CD4-positive, alpha-beta T cell (primary cell): ENCODE measurements around the gene PTPRD. TPM values are rescaled to one million over a fixed set of nuclear protein-coding genes. Genes with fewer than 3 reads are reported as not detected.

ENCODE experiments used
- ATAC-seq: fragments of 200-7000 bp; cut with Tn5 transposase; one replicate; pipeline ENCODE4 v1.10.0; 2022; ENCODE audit warnings: mild to moderate bottlenecking; ENCODE audit not compliant: poor library complexity
- CTCF ChIA-PET: fragments of 350-600 bp; sonication (Branson Sonifier 250); formaldehyde crosslinking; loops from one replicate; lab custom pipeline; 2021; ENCODE audit warnings: antibody characterized with exemption, inconsistent platforms; lab: Charles Lee
- POLR2A ChIA-PET: fragments of 350-600 bp; sonication (Branson Sonifier 250); formaldehyde crosslinking; loops from one replicate; lab custom pipeline; 2021; ENCODE audit warnings: antibody characterized with exemption, inconsistent platforms; lab: Charles Lee
- DNase-seq, 14 experiments: peaks; one replicate each; pipeline ENCODE4 v3.0.0-alpha.2; 2013 to 2020; ENCODE audit warnings: mixed read lengths in 2 of 14
- H3K27ac ChIP-seq, 2 donors: one replicate each; pipeline versions ENCODE4 v1.5.1 to v1.7.0; 2013; ENCODE audit warnings: low read length in 2 of 2, low read depth in 1 of 2, mild to moderate bottlenecking in 1 of 2
- H3K27me3 ChIP-seq, 2 experiments: 1 replicate in 1 of 2; 2 replicates in 1 of 2; pipeline versions ENCODE4 v1.6.1 to v1.7.0; 2013; ENCODE audit warnings: low read length in 2 of 2, control low read depth in 1 of 2, mild to moderate bottlenecking in 1 of 2, moderate library complexity in 1 of 2; ENCODE audit not compliant: insufficient read depth in 2 of 2, control insufficient read depth in 1 of 2
- H3K36me3 ChIP-seq: one replicate; pipeline ENCODE4 v1.6.1; 2013; ENCODE audit warnings: low read length, control low read depth; ENCODE audit not compliant: insufficient read depth
- H3K4me1 ChIP-seq: one replicate; pipeline ENCODE4 v1.6.1; 2013; ENCODE audit warnings: low read length, control low read depth; ENCODE audit not compliant: insufficient read depth
- H3K4me3 ChIP-seq: one replicate; pipeline ENCODE4 v1.5.1; 2013; ENCODE audit warnings: mild to moderate bottlenecking, low read length, moderate library complexity
- H3K9me3 ChIP-seq, 2 experiments: 1 replicate in 1 of 2; 2 replicates in 1 of 2; pipeline versions ENCODE4 v1.6.1 to v1.7.0; 2013; ENCODE audit warnings: low read length in 2 of 2, mild to moderate bottlenecking in 2 of 2, control low read depth in 1 of 2, moderate library complexity in 1 of 2; ENCODE audit not compliant: control insufficient read depth in 1 of 2, insufficient read depth in 1 of 2
- H3K27ac Mint-ChIP-seq: one replicate; pipeline ENCODE4 v1.8.0; 2020; ENCODE audit warnings: mixed read lengths
- H3K27me3 Mint-ChIP-seq: one replicate; pipeline ENCODE4 v1.8.0; 2021; ENCODE audit warnings: mixed read lengths
- H3K36me3 Mint-ChIP-seq: one replicate; pipeline ENCODE4 v1.8.0; 2021; ENCODE audit warnings: low read depth, mixed read lengths
- H3K4me1 Mint-ChIP-seq: one replicate; pipeline ENCODE4 v1.8.0; 2021; ENCODE audit warnings: low read depth, mixed read lengths
- H3K4me3 Mint-ChIP-seq: one replicate; pipeline ENCODE4 v1.8.0; 2020; ENCODE audit warnings: mild to moderate bottlenecking, mixed read lengths
- H3K9me3 Mint-ChIP-seq: one replicate; pipeline ENCODE4 v1.8.0; 2020; ENCODE audit warnings: mixed read lengths
- intact Hi-C, 2 experiments: fragments of 100-400 bp; cut with DNase I in 1 of 2; cut with micrococcal nuclease in 1 of 2; formaldehyde crosslinking; loops; one replicate each; pipeline versions ENCODE4 v1.15.1 to v1.9.0; 2023 to 2025; cut with DNase I, micrococcal nuclease
- total RNA-seq, 174 experiments: library from RNA in 2 of 174; stranded (reverse) in 2 of 174; gene quantifications; one replicate each; pipeline ENCODE4 v1.2.3 and lab custom pipeline; 2021 to 2026
- TF ChIP-seq, protein P1 (sequence below): fragments of 200-600 bp; IDR thresholded peaks from one replicate; pipeline ENCODE4 v1.8.0; 2022; ENCODE audit warnings: antibody characterized with exemption, mild to moderate bottlenecking

The PTPRD gene
- total RNA-seq, 2 experiments from 2014 or later, result not detected

GRCh38 chr9:8732367-8733075 lies 1880.3 kb downstream of the PTPRD start:
- Histone ChIP-seq H3K4me1 (no peaks in the 10 kb centered on the region), H3K9me3 (peaks cover 0 to 3% of the 10 kb centered on the region in 2 experiments), H3K27ac (no peak overlapping the region), H3K27me3 (no peaks in the 10 kb centered on the region), H3K4me3 (no peak overlapping the region), H3K36me3 (no peaks in the 10 kb centered on the region)
- H3K9me3 Mint-ChIP-seq, result no peaks in the 10 kb centered on the region
- TF ChIP-seq, protein P1, sequence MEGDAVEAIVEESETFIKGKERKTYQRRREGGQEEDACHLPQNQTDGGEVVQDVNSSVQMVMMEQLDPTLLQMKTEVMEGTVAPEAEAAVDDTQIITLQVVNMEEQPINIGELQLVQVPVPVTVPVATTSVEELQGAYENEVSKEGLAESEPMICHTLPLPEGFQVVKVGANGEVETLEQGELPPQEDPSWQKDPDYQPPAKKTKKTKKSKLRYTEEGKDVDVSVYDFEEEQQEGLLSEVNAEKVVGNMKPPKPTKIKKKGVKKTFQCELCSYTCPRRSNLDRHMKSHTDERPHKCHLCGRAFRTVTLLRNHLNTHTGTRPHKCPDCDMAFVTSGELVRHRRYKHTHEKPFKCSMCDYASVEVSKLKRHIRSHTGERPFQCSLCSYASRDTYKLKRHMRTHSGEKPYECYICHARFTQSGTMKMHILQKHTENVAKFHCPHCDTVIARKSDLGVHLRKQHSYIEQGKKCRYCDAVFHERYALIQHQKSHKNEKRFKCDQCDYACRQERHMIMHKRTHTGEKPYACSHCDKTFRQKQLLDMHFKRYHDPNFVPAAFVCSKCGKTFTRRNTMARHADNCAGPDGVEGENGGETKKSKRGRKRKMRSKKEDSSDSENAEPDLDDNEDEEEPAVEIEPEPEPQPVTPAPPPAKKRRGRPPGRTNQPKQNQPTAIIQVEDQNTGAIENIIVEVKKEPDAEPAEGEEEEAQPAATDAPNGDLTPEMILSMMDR, result no peak
- no peaks in the 10 kb centered on the region for H3K27me3 Mint-ChIP-seq
- H3K4me3 Mint-ChIP-seq, result no peak overlapping the region
- H3K27ac Mint-ChIP-seq, result no peak overlapping the region
- no peaks in the 10 kb centered on the region for H3K4me1 Mint-ChIP-seq
- H3K36me3 Mint-ChIP-seq, result no peaks in the 10 kb centered on the region
- ChIA-PET CTCF (no interaction called here), POLR2A (no interaction called here)
- intact Hi-C loops, result no loop called here
- DNase-seq (no peak), ATAC-seq (no peak)

DNA sequence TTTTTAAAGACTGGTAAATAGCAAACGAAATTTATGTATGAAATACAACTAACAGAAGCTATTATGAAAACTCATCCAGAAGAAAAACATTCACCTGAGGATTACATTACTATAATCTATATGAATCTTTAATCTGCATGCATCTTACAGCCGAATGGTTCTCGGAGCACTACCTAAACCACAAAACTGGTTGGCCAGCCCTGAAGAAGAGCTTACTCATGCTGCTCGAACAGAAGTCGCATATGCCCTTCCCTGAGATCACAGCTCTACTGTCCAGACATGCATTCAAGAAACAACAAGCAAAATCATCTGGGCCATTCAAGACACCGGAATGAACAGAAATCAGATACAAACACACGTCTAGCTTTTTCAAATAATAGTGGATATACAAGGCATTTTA lies 1882.2 kb downstream of the PTPRD start:
- ATAC-seq (no peak), DNase-seq (no peak)
- no peaks in the 10 kb centered on the region for H3K36me3 Mint-ChIP-seq
- ChIA-PET CTCF (no interaction called here), POLR2A (no interaction called here)
- Histone ChIP-seq H3K4me3 (no peak overlapping the region), H3K27me3 (no peaks in the 10 kb centered on the region), H3K27ac (no peak overlapping the region), H3K36me3 (no peaks in the 10 kb centered on the region), H3K9me3 (peaks cover 0 to 3% of the 10 kb centered on the region in 2 experiments), H3K4me1 (no peaks in the 10 kb centered on the region)
- no peak overlapping the region for H3K4me3 Mint-ChIP-seq
- intact Hi-C loops, result no loop called here
- TF ChIP-seq, protein P1, result no peak
- H3K9me3 Mint-ChIP-seq, result no peaks in the 10 kb centered on the region
- H3K27me3 Mint-ChIP-seq, result no peaks in the 10 kb centered on the region
- no peak overlapping the region for H3K27ac Mint-ChIP-seq
- no peaks in the 10 kb centered on the region for H3K4me1 Mint-ChIP-seq

GRCh38 chr9:8728910-8729309 lies 1883.9 kb downstream of the PTPRD start:
- ATAC-seq (no peak), DNase-seq (no peak)
- no peaks in the 10 kb centered on the region for H3K4me1 Mint-ChIP-seq
- ChIA-PET CTCF (no interaction called here), POLR2A (no interaction called here)
- peaks cover 0 to 3% of the 10 kb centered on the region in 2 experiments for H3K9me3 ChIP-seq
- TF ChIP-seq, protein P1, result no peak
- H3K27ac ChIP-seq, result no peak overlapping the region
- H3K36me3 Mint-ChIP-seq, result no peaks in the 10 kb centered on the region
- no peak overlapping the region for H3K4me3 Mint-ChIP-seq
- no peak overlapping the region for H3K27ac Mint-ChIP-seq
- H3K4me1 ChIP-seq, result no peaks in the 10 kb centered on the region
- no peak overlapping the region for H3K4me3 ChIP-seq
- H3K27me3 Mint-ChIP-seq, result no peaks in the 10 kb centered on the region
- no peaks in the 10 kb centered on the region for H3K27me3 ChIP-seq
- H3K36me3 ChIP-seq, result no peaks in the 10 kb centered on the region
- H3K9me3 Mint-ChIP-seq, result no peaks in the 10 kb centered on the region
- intact Hi-C loops, result no loop called here
